ENCODE measurements around the gene POU2F2.
A peak's percentile ranks its signal among the peaks of the same experiment; 100 is the strongest.

Gene POU2F2

GRCh38 chr19:42120276-42120980 is 11.8 kb downstream of the POU2F2 start:
- Histone ChIP-seq H3K4me1 (ENCODE audit: insufficient read depth, low read length) (peaks cover 6% of the 10 kb centered on the region; the same call in 1 of the 2 replicates), H2AFZ (ENCODE audit: low read depth, low read length) (no peak overlapping the region), H3K9ac (ENCODE audit: low read depth, low read length) (no peak overlapping the region), H3K4me2 (ENCODE audit: insufficient read depth, low read length) (no peak overlapping the region), H4K20me1 (ENCODE audit: insufficient read depth, low read length) (0 out of 2 replicates have a peak, but pooled peaks cover 3% of the 10 kb centered on the region), H3K27ac (ENCODE audit: low read length) (no peak overlapping the region), H3K79me2 (ENCODE audit: insufficient read depth, low read length) (no peaks in the 10 kb centered on the region), H3K36me3 (ENCODE audit: insufficient read depth, low read length) (no peaks in the 10 kb centered on the region), H3K9me3 (ENCODE audit: insufficient read depth, low read length, severe bottlenecking) (no peaks in the 10 kb centered on the region), H3K27me3 (ENCODE audit: insufficient read depth, low read length, poor library complexity) (peaks cover 1% of the 10 kb centered on the region), H3K4me3 (ENCODE audit: low read depth in 1 of 2, low read length in 2 of 2) (no peak overlapping the region)
- no peak for DNase-seq
- ATAC-seq (ENCODE audit: insufficient read depth, low read depth) = no peak
- TF ChIP-seq CTCF (IDR thresholded peaks at IDR 0.05; ENCODE audit: borderline replicate concordance, extremely low read depth, low read length, poor library complexity, severe bottlenecking) = no peak
- TF ChIP-seq EZH2 (IDR thresholded peaks at IDR 0.05; ENCODE audit: borderline replicate concordance, low read depth, low read length, severe bottlenecking) = no peak

- H3K79me2 ChIP-seq (ENCODE audit: insufficient read depth, low read length) = no peaks in the 10 kb centered on the region
- no peak overlapping the region for H3K27ac ChIP-seq (ENCODE audit: low read length)
- H3K36me3 ChIP-seq (ENCODE audit: insufficient read depth, low read length) = no peaks in the 10 kb centered on the region
- no peak overlapping the region for H3K4me2 ChIP-seq (ENCODE audit: insufficient read depth, low read length)
- H3K4me3 ChIP-seq (ENCODE audit: low read depth in 1 of 2, low read length in 2 of 2) = no peak overlapping the region
- H2AFZ ChIP-seq (ENCODE audit: low read depth, low read length) = no peak overlapping the region
- no peaks in the 10 kb centered on the region for H3K9me3 ChIP-seq (ENCODE audit: insufficient read depth, low read length, severe bottlenecking)
- H3K9ac ChIP-seq (ENCODE audit: low read depth, low read length) = no peak overlapping the region
- no peak for DNase-seq
- peaks cover 23% of the 10 kb centered on the region for H3K4me1 ChIP-seq (ENCODE audit: insufficient read depth, low read length)
- no peak for ATAC-seq (ENCODE audit: insufficient read depth, low read depth)
- TF ChIP-seq CTCF (IDR thresholded peaks at IDR 0.05; ENCODE audit: borderline replicate concordance, extremely low read depth, low read length, poor library complexity, severe bottlenecking) (no peak), EZH2 (IDR thresholded peaks at IDR 0.05; ENCODE audit: borderline replicate concordance, low read depth, low read length, severe bottlenecking) (no peak)
- no peaks in the 10 kb centered on the region for H4K20me1 ChIP-seq (ENCODE audit: insufficient read depth, low read length)
- no peaks in the 10 kb centered on the region for H3K27me3 ChIP-seq (ENCODE audit: insufficient read depth, low read length, poor library complexity)
These were observed 15.2 kb downstream of the POU2F2 start for GRCh38 chr19:42117076-42117475.

- Histone ChIP-seq H3K4me2 (ENCODE audit: insufficient read depth, low read length) (no peak overlapping the region), H2AFZ (ENCODE audit: low read depth, low read length) (no peak overlapping the region), H3K4me3 (ENCODE audit: low read depth in 1 of 2, low read length in 2 of 2) (no peak overlapping the region), H3K36me3 (ENCODE audit: insufficient read depth, low read length) (no peaks in the 10 kb centered on the region), H3K79me2 (ENCODE audit: insufficient read depth, low read length) (no peaks in the 10 kb centered on the region), H3K9me3 (ENCODE audit: insufficient read depth, low read length, severe bottlenecking) (no peaks in the 10 kb centered on the region), H3K27me3 (ENCODE audit: insufficient read depth, low read length, poor library complexity) (no peaks in the 10 kb centered on the region), H3K27ac (ENCODE audit: low read length) (no peak overlapping the region), H3K4me1 (ENCODE audit: insufficient read depth, low read length) (peaks cover 17% of the 10 kb centered on the region), H4K20me1 (ENCODE audit: insufficient read depth, low read length) (no peaks in the 10 kb centered on the region), H3K9ac (ENCODE audit: low read depth, low read length) (no peak overlapping the region)
- ATAC-seq (ENCODE audit: insufficient read depth, low read depth) (no peak), DNase-seq (no peak)
- TF ChIP-seq EZH2 (IDR thresholded peaks at IDR 0.05; ENCODE audit: borderline replicate concordance, low read depth, low read length, severe bottlenecking) (no peak), CTCF (IDR thresholded peaks at IDR 0.05; ENCODE audit: borderline replicate concordance, extremely low read depth, low read length, poor library complexity, severe bottlenecking) (peak; percentile 48)
These were observed 15.8 kb downstream of the POU2F2 start for GRCh38 chr19:42116308-42117075.
